Peyer's patch (tissue), 4 donors: ENCODE measurements around the gene PC. TPM values are rescaled to one million over a fixed set of nuclear protein-coding genes. Genes with fewer than 3 reads are reported as not detected.

Source experiments
- DNase-seq, 3 donors: peaks; one replicate each; pipeline ENCODE4 v3.0.0-alpha.2; 2017 to 2019
- H3K27ac ChIP-seq, 4 donors: fragments of 200-600 bp; sonication (generic); one replicate each; pipeline ENCODE4 v1.5.1; 2016 to 2019
- H3K27me3 ChIP-seq, 2 donors: fragments of 200-600 bp; sonication (generic); one replicate each; pipeline ENCODE4 v1.5.1; 2019
- H3K36me3 ChIP-seq, 3 donors: fragments of 200-600 bp; sonication (generic); one replicate each; pipeline ENCODE4 v1.5.1; 2016 to 2019
- H3K4me1 ChIP-seq, 4 donors: fragments of 200-600 bp; sonication (generic); one replicate each; pipeline ENCODE4 v1.5.1; 2016 to 2019
- H3K4me3 ChIP-seq, 4 donors: fragments of 200-600 bp; sonication (generic); 1 replicate in 3 of 4; 2 replicates in 1 of 4; pipeline ENCODE4 v1.5.1; 2016 to 2019; ENCODE audit warnings: mild to moderate bottlenecking in 1 of 4
- H3K9me3 ChIP-seq, 4 donors: fragments of 200-600 bp; sonication (generic); one replicate each; pipeline ENCODE4 v1.5.1; 2016 to 2019; ENCODE audit warnings: mild to moderate bottlenecking in 1 of 4
- POLR2A ChIP-seq, 2 donors: fragments of 450-650 bp; IDR thresholded peaks; one replicate each; pipeline ENCODE4 v1.5.1; 2017; ENCODE audit warnings: antibody characterized with exemption in 2 of 2, mild to moderate bottlenecking in 2 of 2, moderate library complexity in 2 of 2
- total RNA-seq, 4 donors: library from RNA; depleted of rRNA; stranded (reverse); fragments of >200 nt; gene quantifications; one replicate each; pipeline ENCODE4 v1.1.0, GENCODE V29; 2016
- TF ChIP-seq, protein P1 (sequence below), 6 experiments: fragments of 450-650 bp in 4 of 6; fragments of 200-600 bp in 2 of 6; sonication (generic) in 1 of 6; IDR thresholded peaks; one replicate each; pipeline ENCODE4 v1.5.1; 2017 to 2019; ENCODE audit warnings: antibody characterized with exemption in 6 of 6, mild to moderate bottlenecking in 3 of 6, moderate library complexity in 1 of 6

The PC gene
- total RNA-seq, 4 donors from 2014 or later = 15.7 to 88.9 (median 77.2) TPM

DNA sequence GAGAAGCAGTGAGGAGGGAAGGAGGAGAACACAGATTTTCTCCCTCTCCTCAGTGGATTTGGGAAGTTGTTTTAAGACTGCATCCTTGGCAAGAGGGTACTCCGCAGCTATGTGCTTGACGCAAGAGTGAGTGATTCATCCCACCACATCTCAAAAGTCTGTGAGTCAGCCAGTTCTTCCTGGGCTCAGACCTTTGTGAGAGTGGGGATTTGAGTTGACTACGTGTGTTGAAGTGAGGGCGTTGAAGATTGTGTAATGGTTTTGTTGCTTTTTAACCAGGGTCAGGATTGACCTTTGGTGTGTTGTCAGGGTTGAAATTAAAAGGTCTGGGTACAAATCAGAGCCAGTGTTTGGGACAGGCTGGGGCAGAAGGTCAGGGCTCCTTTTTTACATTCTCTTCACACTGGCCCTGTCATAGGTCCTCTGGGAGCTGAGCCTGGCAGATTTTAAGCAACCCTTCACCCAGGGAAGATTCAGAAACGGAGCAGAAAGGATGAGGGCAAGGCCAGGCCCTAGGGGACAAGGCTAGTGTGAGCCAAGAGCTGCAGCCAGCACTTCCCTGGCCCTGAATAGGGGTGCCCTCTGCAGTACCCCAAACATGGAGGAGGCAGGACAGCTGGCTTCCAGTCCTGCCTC is 12.7 kb upstream of the PC start:
- H3K4me3 ChIP-seq = no peak overlapping the region
- no peaks in the 10 kb centered on the region for H3K9me3 ChIP-seq
- peak overlapping the region in 3 of 4 donors; percentile 61 to 92 (median 79) for H3K27ac ChIP-seq
- TF ChIP-seq POLR2A (IDR thresholded peaks at IDR 0.05) = peak in 1 of 2 donors; percentile 48
- TF ChIP-seq, protein P1, sequence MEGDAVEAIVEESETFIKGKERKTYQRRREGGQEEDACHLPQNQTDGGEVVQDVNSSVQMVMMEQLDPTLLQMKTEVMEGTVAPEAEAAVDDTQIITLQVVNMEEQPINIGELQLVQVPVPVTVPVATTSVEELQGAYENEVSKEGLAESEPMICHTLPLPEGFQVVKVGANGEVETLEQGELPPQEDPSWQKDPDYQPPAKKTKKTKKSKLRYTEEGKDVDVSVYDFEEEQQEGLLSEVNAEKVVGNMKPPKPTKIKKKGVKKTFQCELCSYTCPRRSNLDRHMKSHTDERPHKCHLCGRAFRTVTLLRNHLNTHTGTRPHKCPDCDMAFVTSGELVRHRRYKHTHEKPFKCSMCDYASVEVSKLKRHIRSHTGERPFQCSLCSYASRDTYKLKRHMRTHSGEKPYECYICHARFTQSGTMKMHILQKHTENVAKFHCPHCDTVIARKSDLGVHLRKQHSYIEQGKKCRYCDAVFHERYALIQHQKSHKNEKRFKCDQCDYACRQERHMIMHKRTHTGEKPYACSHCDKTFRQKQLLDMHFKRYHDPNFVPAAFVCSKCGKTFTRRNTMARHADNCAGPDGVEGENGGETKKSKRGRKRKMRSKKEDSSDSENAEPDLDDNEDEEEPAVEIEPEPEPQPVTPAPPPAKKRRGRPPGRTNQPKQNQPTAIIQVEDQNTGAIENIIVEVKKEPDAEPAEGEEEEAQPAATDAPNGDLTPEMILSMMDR (IDR thresholded peaks at IDR 0.05) = no peak
- no peaks in the 10 kb centered on the region for H3K27me3 ChIP-seq
- H3K36me3 ChIP-seq = no peaks in the 10 kb centered on the region
- DNase-seq = peak in 1 of 3 donors; percentile 79
- peaks cover 0 to 28% (median 6%) of the 10 kb centered on the region in 4 donors for H3K4me1 ChIP-seq

DNA sequence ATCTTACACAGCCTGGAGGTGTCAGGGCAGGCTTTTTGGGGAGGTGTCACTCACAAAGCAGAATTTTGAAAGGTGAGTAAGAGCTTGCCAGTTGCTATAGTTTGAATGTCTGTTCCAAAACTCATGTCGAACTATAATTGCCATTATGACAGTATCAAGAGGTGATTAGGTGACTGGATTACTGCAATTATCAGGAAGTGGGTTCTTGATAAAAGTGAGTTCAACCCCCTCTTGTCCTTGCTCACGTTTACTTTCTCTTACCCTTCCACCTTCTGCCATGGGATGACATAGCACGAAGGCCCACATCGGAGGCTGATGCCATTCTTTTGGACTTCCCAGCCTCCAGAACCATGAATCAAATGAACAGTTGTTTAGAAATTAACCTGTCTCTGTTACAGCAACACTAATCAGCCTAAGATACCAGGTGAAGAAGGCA is 12.2 kb upstream of the PC start:
- no peaks in the 10 kb centered on the region for H3K36me3 ChIP-seq
- H3K4me1 ChIP-seq = peaks cover 0 to 32% (median 6%) of the 10 kb centered on the region in 4 donors
- H3K27ac ChIP-seq = peak overlapping the region in 3 of 4 donors; percentile 61 to 92 (median 79)
- DNase-seq = no peak
- TF ChIP-seq, protein P1 (IDR thresholded peaks at IDR 0.05) = no peak
- TF ChIP-seq POLR2A (IDR thresholded peaks at IDR 0.05) = no peak
- H3K9me3 ChIP-seq = no peaks in the 10 kb centered on the region
- H3K27me3 ChIP-seq = no peaks in the 10 kb centered on the region
- no peak overlapping the region for H3K4me3 ChIP-seq

DNA sequence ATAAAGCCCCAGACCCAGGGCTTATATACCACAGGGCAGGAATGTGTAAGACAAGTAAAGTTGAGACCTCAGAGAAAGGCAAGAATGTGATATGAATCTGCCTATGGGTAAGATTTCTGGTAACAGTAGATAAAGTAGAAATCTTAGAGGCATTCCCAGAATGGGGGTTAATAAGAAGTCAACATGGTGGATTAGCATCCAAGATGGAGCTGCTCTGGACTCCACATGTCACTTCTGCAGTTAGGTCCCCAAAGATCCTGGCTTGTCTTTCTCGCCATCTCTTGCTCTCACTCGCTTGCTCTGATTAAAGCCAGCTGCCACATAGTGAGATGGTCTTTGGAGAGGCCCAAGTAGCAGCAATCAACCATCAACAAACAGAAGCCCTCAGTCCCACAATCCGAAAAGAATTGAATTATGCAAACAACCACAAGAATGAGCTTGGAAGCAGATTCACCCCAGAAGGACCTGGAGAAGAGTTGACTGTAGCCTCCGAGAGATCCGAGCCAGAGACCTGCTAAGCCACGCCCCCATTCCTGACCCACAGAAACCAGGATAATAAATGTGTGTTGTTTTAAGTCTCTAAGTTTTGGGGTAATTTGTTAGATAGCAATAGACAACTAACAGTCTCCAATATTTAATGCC is 11.5 kb upstream of the PC start:
- Histone ChIP-seq H3K36me3 (no peaks in the 10 kb centered on the region), H3K27ac (peak overlapping the region in 3 of 4 donors; percentile 61 to 92 (median 79)), H3K27me3 (no peaks in the 10 kb centered on the region), H3K4me1 (peaks cover 0 to 32% (median 6%) of the 10 kb centered on the region in 4 donors), H3K4me3 (no peak overlapping the region), H3K9me3 (no peaks in the 10 kb centered on the region)
- no peak for DNase-seq
- TF ChIP-seq, protein P1 (IDR thresholded peaks at IDR 0.05) = no peak
- TF ChIP-seq POLR2A (IDR thresholded peaks at IDR 0.05) = no peak

DNA sequence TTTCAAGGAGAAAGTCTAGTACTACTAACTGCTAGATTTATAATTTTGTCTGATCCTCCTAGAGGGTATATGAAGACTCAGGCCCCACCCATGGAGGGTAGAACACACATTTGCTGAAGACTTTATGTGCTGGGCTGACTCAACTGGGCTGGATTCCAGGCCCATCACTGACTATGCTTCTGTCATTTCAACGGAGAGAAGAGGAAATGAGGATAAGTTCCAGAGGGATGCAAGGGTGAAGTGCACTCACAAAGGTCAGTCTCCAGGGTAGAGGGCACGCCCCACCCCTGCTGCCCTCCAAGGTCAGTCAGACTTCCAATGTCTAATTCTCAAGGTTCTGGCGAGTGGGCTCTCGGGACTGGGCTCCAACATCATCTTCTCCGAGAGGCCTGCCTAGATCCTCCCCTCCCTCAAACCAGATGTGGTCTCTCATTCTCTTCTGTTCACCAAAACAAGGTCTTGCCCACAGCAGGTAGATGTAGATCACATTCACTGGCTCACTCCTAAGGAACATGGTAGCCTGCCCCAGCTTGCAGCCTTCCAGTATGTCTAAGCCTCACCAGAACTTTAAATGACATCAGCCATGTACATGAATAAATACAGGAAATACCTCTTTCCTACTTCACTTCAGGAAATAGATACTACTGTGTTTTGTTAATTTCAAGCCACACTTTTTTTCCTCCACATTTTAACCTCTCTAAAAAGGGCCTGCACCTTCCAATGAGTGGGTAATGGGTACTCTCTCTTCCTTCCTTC is 9.7 kb upstream of the PC start:
- Histone ChIP-seq H3K27me3 (no peaks in the 10 kb centered on the region), H3K36me3 (no peaks in the 10 kb centered on the region), H3K4me3 (no peak overlapping the region), H3K4me1 (peaks cover 0 to 32% (median 6%) of the 10 kb centered on the region in 4 donors), H3K9me3 (no peaks in the 10 kb centered on the region), H3K27ac (peak overlapping the region in 3 of 4 donors; percentile 55 to 85 (median 64))
- TF ChIP-seq, protein P1 (IDR thresholded peaks at IDR 0.05) = no peak
- TF ChIP-seq POLR2A (IDR thresholded peaks at IDR 0.05) = no peak
- peak in 2 of 3 donors; percentile 68 to 83 for DNase-seq

DNA sequence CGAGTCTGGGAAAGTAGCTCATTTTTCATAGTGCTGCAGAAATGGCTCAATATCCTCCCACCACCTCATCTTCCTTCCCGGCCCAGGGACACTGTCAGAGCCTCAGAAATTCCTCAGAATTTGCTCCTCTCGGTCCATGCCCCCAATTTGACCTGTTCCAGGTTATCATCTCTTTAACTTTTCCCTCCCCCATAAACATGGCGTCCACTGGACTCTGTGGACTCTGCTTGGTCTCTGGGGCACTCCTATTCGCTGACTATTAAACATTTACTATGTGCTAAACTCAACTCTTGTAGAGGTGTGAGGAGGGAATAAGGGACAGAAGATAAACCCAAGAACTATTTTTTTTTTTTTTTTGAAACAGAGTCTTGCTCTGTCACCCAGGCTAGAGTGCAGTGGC is 8.2 kb upstream of the PC start:
- H3K4me3 ChIP-seq = no peak overlapping the region
- H3K36me3 ChIP-seq = no peaks in the 10 kb centered on the region
- peak overlapping the region in 2 of 4 donors; percentile 64 to 85 for H3K27ac ChIP-seq
- no peaks in the 10 kb centered on the region for H3K27me3 ChIP-seq
- peak in 1 of 3 donors; percentile 56 for DNase-seq
- no peak for TF ChIP-seq POLR2A (IDR thresholded peaks at IDR 0.05)
- TF ChIP-seq, protein P1 (IDR thresholded peaks at IDR 0.05) = no peak
- no peaks in the 10 kb centered on the region for H3K9me3 ChIP-seq
- peaks cover 0 to 25% (median 4%) of the 10 kb centered on the region in 4 donors for H3K4me1 ChIP-seq
